ENCODE measurements around the gene TEX22. TPM values are rescaled to one million over a fixed set of nuclear protein-coding genes. Genes with fewer than 3 reads are reported as not detected.
A peak's percentile ranks its signal among the peaks of the same experiment; 100 is the strongest.

The TEX22 gene
- total RNA-seq, 2 experiments from 2014 or later, result 0.56 to 2.1 TPM

DNA sequence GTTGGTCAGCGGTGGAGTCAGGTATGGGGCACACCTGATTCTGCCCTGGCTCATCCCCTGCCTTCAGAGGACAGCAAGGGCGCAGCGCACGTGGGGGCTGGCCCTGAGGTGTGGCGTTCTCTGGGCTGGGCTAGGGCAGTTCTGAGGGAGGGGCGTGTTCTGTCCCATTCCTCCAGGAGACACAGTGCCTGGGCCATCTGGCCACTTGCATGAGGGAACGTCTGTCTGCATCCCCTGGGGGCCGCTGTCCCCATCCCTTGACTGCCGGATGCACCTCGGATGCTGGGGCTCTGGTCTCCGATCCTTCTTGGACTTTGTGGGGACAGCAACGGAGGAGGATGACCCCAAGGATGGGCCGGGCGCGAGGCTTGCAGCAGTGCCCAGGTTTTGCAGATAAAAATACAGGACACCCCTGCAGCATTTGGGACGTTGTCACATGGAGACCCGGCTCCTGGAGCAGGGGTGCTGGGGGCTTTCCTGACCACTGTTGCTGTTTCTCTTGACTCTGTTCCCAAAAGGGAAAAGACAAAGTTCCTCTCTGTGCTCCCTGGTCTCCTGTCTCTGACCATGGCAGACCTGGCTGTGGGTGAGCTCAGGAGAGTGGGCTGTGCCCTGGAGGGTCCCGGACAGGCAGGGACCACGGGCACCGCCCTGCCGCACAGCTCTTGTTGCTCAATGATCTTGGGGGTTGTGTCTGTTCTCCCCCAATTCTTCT, 28.2 kb downstream of the TEX22 start:
- Mint-ChIP-seq H3K27ac (peak overlapping the region; percentile 42), H3K36me3 (peaks cover 75% of the 10 kb centered on the region), H3K4me1 (peaks cover 21% of the 10 kb centered on the region), H3K27me3 (no peaks in the 10 kb centered on the region), H3K4me3 (no peak overlapping the region), H3K9me3 (peaks cover 2% of the 10 kb centered on the region)
- no peak for DNase-seq

DNA sequence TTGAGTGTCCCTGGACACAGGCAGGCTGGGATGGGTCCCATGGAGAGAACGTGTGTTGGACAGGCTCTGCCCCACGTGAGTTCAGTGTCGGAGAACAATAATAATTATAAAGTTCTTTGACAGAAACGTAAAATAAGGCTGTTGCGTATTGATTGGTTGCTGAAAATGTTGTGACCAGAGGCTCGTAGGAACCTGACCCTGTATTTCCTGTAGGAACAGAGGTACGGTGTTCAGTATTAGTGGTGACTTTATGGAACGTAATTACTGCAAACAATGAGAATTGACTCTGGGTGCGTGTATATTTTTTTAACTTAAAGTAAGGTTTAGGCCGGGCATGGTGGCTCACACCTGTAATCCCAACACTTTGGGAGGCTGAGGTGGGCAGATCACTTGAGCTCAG, 29.1 kb downstream of the TEX22 start:
- Mint-ChIP-seq H3K27ac (no peak overlapping the region), H3K9me3 (peaks cover 2% of the 10 kb centered on the region), H3K4me1 (peaks cover 14% of the 10 kb centered on the region), H3K36me3 (peaks cover 67% of the 10 kb centered on the region), H3K4me3 (no peak overlapping the region), H3K27me3 (no peaks in the 10 kb centered on the region)
- DNase-seq, result no peak

DNA sequence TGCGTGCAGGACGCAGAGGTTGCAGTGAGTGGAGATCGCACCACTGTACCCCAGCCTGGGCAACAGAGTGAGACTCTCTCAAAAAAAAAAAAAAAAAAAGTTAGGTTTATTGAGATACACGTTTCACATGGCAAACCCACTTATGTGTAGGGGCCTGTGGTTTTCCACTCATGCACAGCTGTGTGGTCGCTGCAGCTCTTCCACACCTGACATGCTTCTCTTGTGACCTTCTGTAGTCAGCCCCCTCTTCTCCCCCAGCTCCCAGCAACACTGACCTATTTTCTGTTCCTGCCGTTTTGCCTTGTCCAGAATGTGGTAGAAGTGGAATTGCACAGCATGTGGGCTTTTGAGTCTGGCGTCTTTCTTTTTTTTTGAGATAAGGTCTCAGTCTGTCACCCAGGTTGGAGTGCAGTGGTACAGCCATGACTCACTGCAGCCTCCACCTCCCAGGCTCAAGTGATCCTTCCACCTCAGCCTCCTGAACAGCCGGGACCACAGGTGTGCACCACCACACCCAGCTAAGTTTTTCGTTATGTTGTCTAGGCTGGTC, 29.7 kb downstream of the TEX22 start:
- Mint-ChIP-seq H3K27ac (no peak overlapping the region), H3K4me3 (no peak overlapping the region), H3K36me3 (peaks cover 66% of the 10 kb centered on the region), H3K4me1 (peaks cover 14% of the 10 kb centered on the region), H3K27me3 (no peaks in the 10 kb centered on the region), H3K9me3 (peaks cover 2% of the 10 kb centered on the region)
- no peak for DNase-seq

DNA sequence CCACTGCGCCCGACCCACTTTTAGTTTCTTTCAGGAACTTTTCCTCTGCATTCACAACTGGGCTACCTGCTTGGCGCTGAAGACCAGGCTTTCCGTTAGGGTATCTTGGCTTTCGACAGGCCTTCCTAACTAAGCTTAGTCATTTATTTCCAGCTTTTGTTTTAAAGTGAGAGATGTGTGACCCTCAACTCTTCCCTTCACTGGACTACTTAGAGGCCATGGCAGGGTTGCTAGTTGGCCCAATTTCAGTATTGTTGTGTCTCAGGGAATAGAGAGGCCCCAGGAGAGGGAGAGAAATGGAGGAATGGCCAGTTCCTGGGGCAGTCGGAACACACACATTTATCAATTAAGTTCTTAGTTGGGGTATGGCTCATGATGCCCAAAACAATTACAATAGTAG, 31.7 kb downstream of the TEX22 start:
- Mint-ChIP-seq H3K36me3 (peaks cover 70% of the 10 kb centered on the region), H3K27ac (no peak overlapping the region), H3K9me3 (peaks cover 2% of the 10 kb centered on the region), H3K27me3 (no peaks in the 10 kb centered on the region), H3K4me3 (no peak overlapping the region), H3K4me1 (peaks cover 18% of the 10 kb centered on the region)
- no peak for DNase-seq

DNA sequence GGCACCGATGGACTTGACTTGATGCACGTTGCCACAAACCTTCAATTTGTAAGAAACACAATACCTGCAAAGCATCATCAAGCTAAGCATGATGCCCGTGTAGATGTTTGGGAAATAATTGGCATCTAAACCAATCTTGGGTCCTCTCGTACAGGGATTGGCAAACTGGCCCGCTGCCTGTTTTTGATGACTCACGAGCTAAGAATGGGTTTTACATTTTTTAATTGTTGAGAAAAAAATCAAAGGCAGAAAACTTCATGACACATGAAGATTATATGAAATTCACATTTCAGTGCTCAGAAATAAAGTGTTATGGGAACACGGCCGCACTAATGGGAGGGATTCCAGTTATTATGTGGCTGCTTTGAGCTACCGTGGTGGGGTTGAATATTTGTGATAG, 32.2 kb downstream of the TEX22 start:
- DNase-seq, result no peak
- H3K4me1 Mint-ChIP-seq, result peaks cover 18% of the 10 kb centered on the region
- no peaks in the 10 kb centered on the region for H3K27me3 Mint-ChIP-seq
- peaks cover 67% of the 10 kb centered on the region for H3K36me3 Mint-ChIP-seq
- peaks cover 2% of the 10 kb centered on the region for H3K9me3 Mint-ChIP-seq
- H3K4me3 Mint-ChIP-seq, result no peak overlapping the region
- H3K27ac Mint-ChIP-seq, result no peak overlapping the region

DNA sequence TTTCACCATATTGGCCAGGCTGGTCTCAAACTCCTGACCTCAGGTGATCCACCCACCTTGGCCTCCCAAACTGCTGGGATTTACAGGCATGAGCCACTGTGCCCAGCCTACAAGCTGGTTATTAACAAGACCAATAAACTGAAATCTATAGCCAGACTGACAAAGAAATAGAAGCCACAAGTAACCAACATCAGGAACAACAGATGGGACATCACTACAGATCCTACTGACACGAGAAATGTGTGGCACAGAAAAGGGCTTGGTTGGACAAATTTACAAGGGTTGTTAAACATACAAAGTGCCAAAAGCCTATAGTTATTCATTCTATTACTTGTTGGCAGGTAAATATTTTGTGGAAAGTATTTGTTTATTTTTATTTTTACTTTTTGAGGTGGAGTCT, 32.9 kb downstream of the TEX22 start:
- Mint-ChIP-seq H3K27me3 (no peaks in the 10 kb centered on the region), H3K9me3 (peaks cover 2% of the 10 kb centered on the region)

DNA sequence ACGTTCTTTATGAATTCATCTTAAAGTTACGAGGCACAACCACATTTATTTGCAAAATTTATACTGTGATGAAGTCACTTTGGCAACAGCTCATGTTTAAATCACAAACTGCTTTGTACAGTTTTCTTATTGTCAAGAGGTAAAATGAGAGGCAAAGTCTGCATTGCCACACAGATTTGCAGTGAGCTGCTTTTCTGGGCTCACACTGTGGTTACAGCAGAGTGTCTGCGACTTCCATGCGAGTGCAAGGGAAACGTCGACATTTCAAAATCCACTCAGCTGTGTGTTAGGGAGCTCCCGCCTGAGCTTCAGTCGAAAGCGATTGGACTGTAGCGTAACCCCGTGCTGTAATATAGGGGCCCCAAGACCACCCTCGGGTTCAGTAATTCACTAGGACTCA, 34.3 kb downstream of the TEX22 start:
- no peak overlapping the region for H3K27ac Mint-ChIP-seq
- peaks cover 51% of the 10 kb centered on the region for H3K36me3 Mint-ChIP-seq
- H3K4me1 Mint-ChIP-seq, result peaks cover 15% of the 10 kb centered on the region
- no peak overlapping the region for H3K4me3 Mint-ChIP-seq
- H3K27me3 Mint-ChIP-seq, result no peaks in the 10 kb centered on the region
- peaks cover 2% of the 10 kb centered on the region for H3K9me3 Mint-ChIP-seq
- no peak for DNase-seq

More for the DNA sequence above, 32.9 kb downstream of the TEX22 start:
- DNase-seq, result no peak
- peaks cover 20% of the 10 kb centered on the region for H3K4me1 Mint-ChIP-seq
- H3K27ac Mint-ChIP-seq, result no peak overlapping the region
- H3K36me3 Mint-ChIP-seq, result peaks cover 64% of the 10 kb centered on the region
- no peak overlapping the region for H3K4me3 Mint-ChIP-seq

DNA sequence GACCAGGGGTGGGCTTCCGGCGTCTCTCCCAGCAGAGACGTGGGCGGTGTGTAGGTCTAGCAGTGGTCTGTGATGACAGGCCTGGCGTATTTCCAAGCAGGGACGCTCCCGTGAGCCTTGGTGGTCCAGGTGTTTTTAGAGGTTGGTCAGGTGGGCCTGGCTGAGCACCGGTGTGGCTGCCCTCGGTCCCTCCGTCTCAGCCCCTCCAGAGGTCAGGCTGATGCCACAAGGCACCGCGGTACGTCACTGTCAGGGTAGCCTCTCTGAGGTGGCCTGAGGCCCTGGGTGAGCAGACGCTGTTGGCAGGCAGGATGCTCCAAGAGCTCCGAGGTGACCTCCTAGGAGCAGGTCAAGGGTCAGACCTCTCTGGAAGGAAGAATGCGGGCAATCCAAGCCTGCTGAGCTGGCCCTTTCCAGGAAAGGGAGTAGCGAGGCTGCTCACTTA, 34.8 kb downstream of the TEX22 start:
- Mint-ChIP-seq H3K27ac (no peak overlapping the region), H3K36me3 (peaks cover 46% of the 10 kb centered on the region), H3K27me3 (no peaks in the 10 kb centered on the region), H3K4me1 (peaks cover 12% of the 10 kb centered on the region), H3K9me3 (peaks cover 2% of the 10 kb centered on the region), H3K4me3 (no peak overlapping the region)
- DNase-seq, result no peak

DNA sequence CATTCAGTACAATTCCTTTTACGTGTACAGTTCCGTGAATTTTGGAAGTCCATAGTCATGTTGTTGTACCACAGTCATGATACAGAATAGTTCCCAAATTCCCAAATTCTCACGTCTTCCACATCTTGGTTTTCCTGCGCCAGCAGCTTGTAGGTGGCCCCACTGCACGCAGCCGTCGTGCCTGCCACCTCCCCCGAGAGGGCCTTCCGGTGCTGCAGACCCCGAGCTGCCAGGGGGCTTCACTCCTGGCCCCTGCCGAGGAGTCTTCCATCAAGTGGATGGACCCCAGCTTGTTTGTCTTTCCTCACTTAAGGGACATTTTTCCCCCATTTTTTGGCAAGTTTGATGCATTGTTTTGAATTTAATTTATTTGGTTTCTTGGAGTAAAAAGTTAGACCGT, 38.1 kb downstream of the TEX22 start:
- DNase-seq, result no peak
- H3K4me3 Mint-ChIP-seq, result no peak overlapping the region
- H3K27me3 Mint-ChIP-seq, result no peaks in the 10 kb centered on the region
- H3K4me1 Mint-ChIP-seq, result peaks cover 10% of the 10 kb centered on the region
- no peaks in the 10 kb centered on the region for H3K9me3 Mint-ChIP-seq
- H3K36me3 Mint-ChIP-seq, result peaks cover 16% of the 10 kb centered on the region
- no peak overlapping the region for H3K27ac Mint-ChIP-seq

DNA sequence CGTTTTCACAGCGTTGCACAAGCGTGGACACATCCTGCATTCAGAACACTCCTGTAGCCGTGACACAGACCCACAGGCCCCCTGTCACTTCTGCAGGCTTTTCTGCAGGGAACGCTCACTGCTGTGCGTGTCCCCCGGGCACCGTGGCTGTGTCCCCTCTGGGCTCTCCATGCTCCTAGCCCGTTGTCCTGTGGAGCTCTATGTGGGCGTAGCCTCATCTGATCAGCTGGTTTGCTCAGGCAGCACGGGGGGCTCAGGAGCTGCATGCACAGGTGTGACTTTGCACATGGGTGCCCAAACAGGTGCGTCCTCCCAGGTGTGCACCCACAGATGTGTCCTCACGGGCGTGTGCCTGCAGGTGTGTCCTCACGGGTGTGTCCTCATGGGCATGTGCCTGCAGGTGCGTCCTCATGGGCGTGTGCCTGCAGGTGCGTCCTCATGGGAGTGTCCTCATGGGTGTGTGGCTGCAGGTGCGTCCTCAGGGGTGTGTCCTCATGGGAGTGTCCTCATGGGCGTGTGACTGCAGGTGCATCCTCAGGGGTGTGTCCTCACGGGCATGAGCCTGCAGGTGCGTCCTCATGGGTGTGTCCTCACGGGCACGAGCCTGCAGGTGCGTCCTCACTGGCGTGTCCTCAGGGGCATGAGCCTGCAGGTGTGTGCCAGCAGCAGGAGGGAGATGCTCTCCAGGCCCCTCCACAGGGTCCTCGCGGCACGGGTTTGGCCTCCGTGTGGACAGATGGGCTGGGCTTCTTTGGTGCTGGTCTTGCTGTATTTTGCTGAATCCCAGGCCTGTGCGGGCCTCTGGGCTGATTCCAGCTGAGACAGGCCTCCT, 38.8 kb downstream of the TEX22 start:
- H3K27ac Mint-ChIP-seq, result no peak overlapping the region
- H3K4me1 Mint-ChIP-seq, result peaks cover 10% of the 10 kb centered on the region
- no peaks in the 10 kb centered on the region for H3K27me3 Mint-ChIP-seq
- H3K4me3 Mint-ChIP-seq, result no peak overlapping the region
- H3K9me3 Mint-ChIP-seq, result no peaks in the 10 kb centered on the region
- peaks cover 17% of the 10 kb centered on the region for H3K36me3 Mint-ChIP-seq
- no peak for DNase-seq

DNA sequence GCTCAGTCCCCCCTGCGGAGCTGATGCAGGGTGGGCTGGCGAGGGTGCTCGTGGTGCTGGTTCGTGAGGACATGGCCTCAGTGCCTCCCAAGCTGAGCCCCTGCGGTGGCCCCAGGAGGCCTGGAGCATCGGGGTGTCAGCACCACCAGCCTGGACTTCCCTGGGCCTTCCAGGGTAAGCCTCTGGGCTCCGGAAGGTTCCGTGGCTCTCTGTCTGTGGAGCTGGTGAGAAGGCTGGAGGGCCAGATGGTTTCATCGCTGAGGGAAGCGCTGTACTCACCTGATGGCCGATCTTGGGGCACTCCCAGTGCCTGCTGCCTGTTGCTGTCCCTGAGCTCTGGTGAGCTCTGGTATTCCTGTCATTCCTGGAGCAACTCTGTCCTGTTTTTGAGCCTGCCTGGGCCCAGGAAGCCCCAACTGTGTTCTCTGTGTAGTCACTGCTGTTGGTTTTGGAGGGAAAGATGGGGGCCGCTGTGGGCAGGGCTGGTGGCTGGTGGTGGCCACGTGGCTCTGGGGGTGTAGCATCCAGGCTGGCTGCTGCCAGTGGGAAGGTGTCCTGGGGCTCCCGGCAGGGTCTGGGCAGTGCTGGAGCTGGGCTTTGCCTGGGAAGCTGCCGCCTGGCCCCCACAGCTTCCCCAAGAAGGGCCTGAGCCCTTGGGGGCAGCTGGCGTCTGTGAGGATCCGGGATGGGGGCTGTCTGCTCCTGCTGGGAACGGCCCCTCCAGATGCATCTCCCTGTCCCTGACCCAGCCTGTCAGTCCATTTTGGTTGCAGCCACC, 39.6 kb downstream of the TEX22 start:
- Mint-ChIP-seq H3K27me3 (no peaks in the 10 kb centered on the region), H3K27ac (no peak overlapping the region), H3K4me3 (no peak overlapping the region), H3K4me1 (peaks cover 9% of the 10 kb centered on the region), H3K9me3 (no peaks in the 10 kb centered on the region), H3K36me3 (peaks cover 19% of the 10 kb centered on the region)
- no peak for DNase-seq

DNA sequence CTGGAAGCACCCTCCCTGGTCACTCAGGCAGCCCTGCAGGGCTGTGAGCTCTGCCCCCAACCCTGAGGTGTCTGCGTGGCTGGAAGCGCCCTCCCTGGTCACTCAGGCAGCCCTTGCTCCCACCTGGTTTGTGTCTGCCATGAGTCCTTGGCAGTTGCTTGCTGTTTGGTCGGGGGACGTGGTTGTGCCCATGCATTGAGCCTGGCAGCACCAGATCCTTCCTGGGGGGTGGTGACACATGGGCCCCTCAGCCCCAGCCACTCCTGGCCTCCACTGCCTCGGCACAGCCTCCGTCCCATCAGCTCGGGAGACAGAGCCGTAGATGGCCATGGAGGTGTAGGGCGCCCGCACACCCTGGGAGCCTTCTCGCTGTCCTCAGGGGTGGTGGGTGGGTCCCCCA, 40.8 kb downstream of the TEX22 start:
- Mint-ChIP-seq H3K4me3 (no peak overlapping the region), H3K27me3 (no peaks in the 10 kb centered on the region), H3K27ac (no peak overlapping the region), H3K9me3 (no peaks in the 10 kb centered on the region), H3K4me1 (peaks cover 9% of the 10 kb centered on the region), H3K36me3 (peaks cover 12% of the 10 kb centered on the region)
- no peak for DNase-seq

DNA sequence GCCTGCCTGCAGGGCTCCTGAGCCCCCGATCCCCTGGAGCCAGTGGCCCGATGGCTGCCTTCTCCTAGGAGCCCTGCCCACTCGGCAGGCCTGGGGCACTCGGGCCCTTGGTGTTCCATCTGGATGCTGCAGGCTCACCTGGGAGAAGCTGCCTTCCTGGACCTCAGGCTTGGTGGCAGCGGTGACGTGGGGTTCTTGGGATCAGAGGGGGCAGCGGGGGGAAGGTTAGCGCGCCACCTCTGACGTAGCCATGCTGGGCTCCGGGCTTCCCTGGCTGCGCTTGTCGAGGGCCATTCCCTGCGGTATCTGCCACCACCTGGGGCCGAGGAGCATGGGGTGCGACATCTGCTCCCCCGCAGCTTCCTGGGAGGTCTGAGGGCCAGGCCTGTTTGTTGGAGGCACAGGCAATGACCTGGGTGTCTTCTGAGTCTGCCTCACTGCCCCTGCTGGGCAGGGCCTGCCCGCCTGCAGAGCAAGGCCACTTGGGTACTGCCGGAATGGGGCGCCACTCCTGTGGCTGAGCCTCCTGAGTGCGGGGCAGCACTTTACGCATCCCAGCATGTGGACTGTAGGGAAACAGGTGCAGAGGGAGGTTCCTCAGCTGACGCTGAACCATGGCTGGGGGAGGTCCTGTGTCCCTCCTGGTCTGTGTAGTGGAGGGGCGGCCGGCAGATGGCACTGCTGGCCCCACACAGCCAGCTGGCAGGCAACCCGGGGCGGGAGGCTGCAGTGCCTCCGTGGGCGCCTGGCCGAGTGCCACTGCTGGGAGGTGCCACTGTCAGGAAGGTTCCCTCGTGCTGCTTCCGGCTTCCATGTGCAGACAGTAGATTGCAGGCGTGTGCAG, 41.6 kb downstream of the TEX22 start:
- H3K36me3 Mint-ChIP-seq, result peaks cover 9% of the 10 kb centered on the region
- H3K4me3 Mint-ChIP-seq, result no peak overlapping the region
- DNase-seq, result no peak
- H3K9me3 Mint-ChIP-seq, result no peaks in the 10 kb centered on the region
- peaks cover 6% of the 10 kb centered on the region for H3K4me1 Mint-ChIP-seq
- H3K27ac Mint-ChIP-seq, result no peak overlapping the region
- no peaks in the 10 kb centered on the region for H3K27me3 Mint-ChIP-seq

DNA sequence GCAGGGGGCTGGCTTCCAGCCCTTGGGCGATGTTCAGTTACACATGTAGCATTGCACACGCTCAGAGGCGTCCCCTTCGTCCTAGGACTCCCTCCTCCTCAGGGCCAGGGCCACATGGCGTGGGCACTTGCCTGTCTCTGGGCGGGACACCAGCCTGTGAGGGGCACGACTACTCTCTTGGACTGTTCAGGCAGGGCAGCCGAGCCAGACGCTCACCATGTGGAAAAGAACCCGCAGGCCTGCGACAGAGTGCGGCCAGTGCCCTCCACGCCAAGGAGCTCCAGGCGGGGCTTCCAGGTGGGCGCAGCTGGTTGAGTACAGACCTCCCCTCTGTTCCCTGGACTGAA, 42.2 kb downstream of the TEX22 start:
- Mint-ChIP-seq H3K4me1 (peaks cover 4% of the 10 kb centered on the region), H3K9me3 (no peaks in the 10 kb centered on the region), H3K27ac (no peak overlapping the region), H3K27me3 (no peaks in the 10 kb centered on the region), H3K4me3 (no peak overlapping the region), H3K36me3 (peaks cover 7% of the 10 kb centered on the region)
- no peak for DNase-seq

Measured in activated naive CD8-positive, alpha-beta T cell treated with anti-CD3 and anti-CD28 coated beads for 36 hours (primary cell).